B cell (primary cell): ENCODE measurements around the gene LKAAEAR1. TPM values are rescaled to one million over a fixed set of nuclear protein-coding genes. Genes with fewer than 3 reads are reported as not detected.
A peak's percentile ranks its signal among the peaks of the same experiment; 100 is the strongest.

Source experiments
- ATAC-seq: fragments of 200-7000 bp; cut with Tn5 transposase; one replicate; pipeline ENCODE4 v1.10.0; 2021; ENCODE audit warnings: low read depth, mild to moderate bottlenecking, moderate number of reproducible peaks, moderate library complexity
- CTCF ChIA-PET: fragments of 350-600 bp; sonication (Branson Sonifier 250); formaldehyde crosslinking; loops from one replicate; lab custom pipeline; 2021; ENCODE audit warnings: antibody characterized with exemption, inconsistent platforms; lab: Charles Lee
- POLR2A ChIA-PET: fragments of 350-600 bp; sonication (Branson Sonifier 250); formaldehyde crosslinking; loops from one replicate; lab custom pipeline; 2021; ENCODE audit warnings: antibody characterized with exemption; lab: Charles Lee
- DNase-seq: peaks from one replicate; pipeline ENCODE4 v3.0.0; 2013
- H2AFZ ChIP-seq: 2 replicates; pipeline ENCODE4 v1.6.1; 2012; ENCODE audit warnings: mild to moderate bottlenecking, low read depth, low read length; ENCODE audit not compliant: insufficient read depth, poor library complexity, severe bottlenecking
- H3K27ac ChIP-seq, 2 donors: 1 replicate in 1 of 2; 2 replicates in 1 of 2; pipeline ENCODE4 v1.5.1; 2012 to 2013; ENCODE audit warnings: low read length in 2 of 2, mild to moderate bottlenecking in 2 of 2, moderate library complexity in 1 of 2
- H3K27me3 ChIP-seq, 4 experiments: fragments of 200-600 bp in 1 of 4; sonication (generic) in 1 of 4; replicated peaks in 1 of 4; 1 replicate in 2 of 4; 2 replicates in 2 of 4; pipeline versions ENCODE4 v1.6.1 to v1.7.0; 2013 to 2016; ENCODE audit warnings: low read length in 3 of 4, mild to moderate bottlenecking in 2 of 4, mixed read lengths in 1 of 4, moderate library complexity in 1 of 4; ENCODE audit not compliant: insufficient read depth in 4 of 4, control insufficient read depth in 3 of 4; ENCODE audit errors: control extremely low read depth in 1 of 4
- H3K36me3 ChIP-seq, 2 experiments: replicated peaks in 1 of 2; 1 replicate in 1 of 2; 2 replicates in 1 of 2; pipeline versions ENCODE4 v1.6.1 to v1.7.1; 2013; ENCODE audit warnings: low read length in 1 of 2; ENCODE audit not compliant: insufficient read depth in 2 of 2, control insufficient read depth in 1 of 2; ENCODE audit errors: control extremely low read depth in 1 of 2, extremely low read depth in 1 of 2
- H3K4me1 ChIP-seq, 2 donors: fragments of 200-600 bp in 1 of 2; sonication (generic) in 1 of 2; 1 replicate in 1 of 2; 2 replicates in 1 of 2; pipeline versions ENCODE4 v1.5.1 to v1.6.1; 2013 to 2017; ENCODE audit warnings: low read length in 2 of 2; ENCODE audit not compliant: control insufficient read depth in 2 of 2, insufficient read depth in 2 of 2
- H3K4me2 ChIP-seq: replicated peaks from 2 replicates; pipeline ENCODE3; 2012; ENCODE audit warnings: mild to moderate bottlenecking, low read depth, low read length; ENCODE audit not compliant: poor library complexity, severe bottlenecking
- H3K4me3 ChIP-seq, 5 experiments: fragments of 200-600 bp in 1 of 5; sonication (generic) in 1 of 5; 1 replicate in 3 of 5; 2 replicates in 2 of 5; pipeline versions ENCODE4 v1.5.1 to v1.7.0; 2011 to 2016; ENCODE audit warnings: low read length in 4 of 5, mild to moderate bottlenecking in 4 of 5, low read depth in 2 of 5, control low read depth in 1 of 5, moderate library complexity in 1 of 5; ENCODE audit not compliant: insufficient read depth in 1 of 5; ENCODE audit errors: control extremely low read depth in 1 of 5, extremely low read depth in 1 of 5
- H3K79me2 ChIP-seq: fragments of 200-600 bp; sonication (generic); one replicate; pipeline ENCODE4 v1.6.0; 2016; ENCODE audit warnings: low read length; ENCODE audit not compliant: control insufficient read depth, insufficient read depth
- H3K9ac ChIP-seq: fragments of 200-600 bp; sonication (generic); 2 replicates; pipeline ENCODE4 v1.6.1; 2017; ENCODE audit warnings: mild to moderate bottlenecking, low read length, moderate library complexity
- H3K9me3 ChIP-seq, 3 donors: one replicate each; pipeline versions ENCODE4 v1.6.1 to v1.7.1; 2013; ENCODE audit warnings: low read length in 2 of 3; ENCODE audit not compliant: control insufficient read depth in 2 of 3, insufficient read depth in 1 of 3; ENCODE audit errors: control extremely low read depth in 1 of 3
- H4K20me1 ChIP-seq: 2 replicates; pipeline ENCODE4 v1.6.0; 2012; ENCODE audit warnings: mild to moderate bottlenecking, low read length; ENCODE audit not compliant: insufficient read depth, control insufficient read depth, poor library complexity, severe bottlenecking
- H3K27ac Mint-ChIP-seq: one replicate; pipeline ENCODE4 v1.8.0; 2021; ENCODE audit warnings: mixed read lengths
- H3K27me3 Mint-ChIP-seq: one replicate; pipeline ENCODE4 v1.8.0; 2021; ENCODE audit warnings: mixed read lengths
- H3K4me1 Mint-ChIP-seq: one replicate; pipeline ENCODE4 v1.8.0; 2021; ENCODE audit warnings: mixed read lengths
- H3K4me3 Mint-ChIP-seq: one replicate; pipeline ENCODE4 v1.8.0; 2021; ENCODE audit warnings: mixed read lengths
- H3K9me3 Mint-ChIP-seq: one replicate; pipeline ENCODE4 v1.8.0; 2022; ENCODE audit warnings: mixed read lengths; ENCODE audit not compliant: insufficient read depth
- CTCF ChIP-seq: fragments of 200-600 bp; IDR thresholded peaks from one replicate; pipeline ENCODE4 v1.8.0; 2022; ENCODE audit warnings: antibody characterized with exemption, mild to moderate bottlenecking
- EZH2 ChIP-seq: IDR thresholded peaks from 2 replicates; pipeline ENCODE4 v1.6.1; 2012; ENCODE audit warnings: borderline replicate concordance, low read depth, mild to moderate bottlenecking, moderate library complexity, low read length; ENCODE audit not compliant: insufficient read depth, poor library complexity, severe bottlenecking
- WGBS: methylation state at CpG from one replicate; pipeline ENCODE4 v1.1.5; 2013; ENCODE audit warnings: missing lambda C conversion rate; ENCODE audit not compliant: insufficient coverage; 5-methylcytosine and 5-hydroxymethylcytosine counted together
- intact Hi-C: fragments of 100-400 bp; cut with micrococcal nuclease; formaldehyde crosslinking; loops from one replicate; pipeline ENCODE4 v1.10.0; 2022
- polyA plus RNA-seq: library from polyadenylated mRNA; depleted of rRNA; stranded (reverse); fragments of >200 nt; gene quantifications from 2 replicates; pipeline ENCODE4 v1.2.3, GENCODE V29; 2012
- total RNA-seq, 2 donors: library from RNA; stranded (reverse); fragments of 120-200 nt in 1 of 2; gene quantifications; 1 replicate in 1 of 2; 2 replicates in 1 of 2; pipeline versions ENCODE4 v1.2.3 to v1.2.4, GENCODE V29; 2013 to 2022

Gene LKAAEAR1
- total and polyA plus RNA-seq, 2 donors (not counting 1 experiment from before 2014, with no cell fraction given) = 1.9 TPM; not detected in 1

- Mint-ChIP-seq H3K27me3 (no peaks in the 10 kb centered on the region), H3K4me3 (no peak overlapping the region), H3K27ac (peak overlapping the region; percentile 6), H3K9me3 (no peaks in the 10 kb centered on the region), H3K4me1 (peaks cover 36% of the 10 kb centered on the region)
- H3K4me2 ChIP-seq = peak overlapping the region; percentile 66
- no peaks in the 10 kb centered on the region for H3K79me2 ChIP-seq
- POLR2A ChIA-PET = no interaction called here
- intact Hi-C loops = no loop called here
- no peak overlapping the region for H3K27ac ChIP-seq
- H3K27me3 ChIP-seq = peaks cover 0 to 3% (median 0%) of the 10 kb centered on the region in 4 experiments
- H3K4me1 ChIP-seq = peaks cover 20 to 41% of the 10 kb centered on the region in 2 donors
- H3K9me3 ChIP-seq = no peaks in the 10 kb centered on the region
- CTCF ChIA-PET = interaction anchor here (0.8 to 4.6 kb wide), 6 partner anchors 9 to 65 kb away, joined by 3 to 23 read pairs (median 6); partner anchors contain the start of gene LKAAEAR1
- TF ChIP-seq EZH2 = no peak
- TF ChIP-seq CTCF = no peak
- DNase-seq = no peak
- 80% methylated on average over 23 of the region's 26 CpGs for WGBS
- no peak overlapping the region for H3K4me3 ChIP-seq
- H3K36me3 ChIP-seq = no peaks in the 10 kb centered on the region
- ATAC-seq = no peak
- no peak overlapping the region for H3K9ac ChIP-seq
- H4K20me1 ChIP-seq = no peaks in the 10 kb centered on the region
- H2AFZ ChIP-seq = no peak overlapping the region
Observed at GRCh38 chr20:64108731-64109681, 24.8 kb upstream of the LKAAEAR1 start.
